K562 (cell line): ENCODE results near the gene CLCNKA.

Experiments
- ATF3 ChIP-seq, 2 experiments: fragments of 450-650 bp in 1 of 2; sonication (generic) in 1 of 2; formaldehyde crosslinking in 1 of 2; IDR thresholded peaks in 1 of 2; conservative IDR thresholded peaks in 1 of 2; 2 replicates each; pipeline versions ENCODE4 v1.6.1 to v1.8.1; 2016 to 2023; ENCODE audit warnings: mild to moderate bottlenecking in 2 of 2, moderate library complexity in 2 of 2, inconsistent platforms in 1 of 2, missing genetic modification reagents in 1 of 2
- CTCF ChIP-seq, 3 experiments: IDR thresholded peaks in 2 of 3; conservative IDR thresholded peaks in 1 of 3; 2 replicates each; pipeline ENCODE4 v1.5.1; 2011 to 2012; ENCODE audit warnings: low read length in 3 of 3, mild to moderate bottlenecking in 3 of 3, control low read depth in 2 of 3, improper control_type of control experiment in 1 of 3, inconsistent platforms in 1 of 3, low read depth in 1 of 3, mixed read lengths in 1 of 3, moderate library complexity in 1 of 3; ENCODE audit not compliant: insufficient read depth in 2 of 3
- EZH2 ChIP-seq: IDR thresholded peaks from 2 replicates; pipeline ENCODE4 v1.6.1; 2012; ENCODE audit warnings: low read depth, mild to moderate bottlenecking, inconsistent platforms, low read length, borderline replicate concordance
- GTF2F1 ChIP-seq: IDR thresholded peaks from 2 replicates; pipeline ENCODE4 v1.6.1; 2011; ENCODE audit warnings: low read depth, low read length, improper control_type of control experiment
- NFYB ChIP-seq: IDR thresholded peaks from 2 replicates; pipeline ENCODE4 v1.6.1; 2011; ENCODE audit warnings: mild to moderate bottlenecking, moderate library complexity; ENCODE audit not compliant: insufficient read length; ENCODE audit errors: extremely low read depth
- NRF1 ChIP-seq, 2 experiments: fragments of 450-650 bp; IDR thresholded peaks in 1 of 2; conservative IDR thresholded peaks in 1 of 2; 2 replicates each; pipeline ENCODE4 v1.6.1; 2014; ENCODE audit warnings: mild to moderate bottlenecking in 2 of 2
- POLR2AphosphoS5 ChIP-seq: IDR thresholded peaks from 2 replicates; pipeline ENCODE4 v1.6.1; 2011; ENCODE audit warnings: mild to moderate bottlenecking, low read depth, low read length, moderate library complexity; ENCODE audit not compliant: control insufficient read depth, insufficient read depth
- RAD21 ChIP-seq, 2 experiments: fragments of 250-450 bp in 1 of 2; fragments of 450-650 bp in 1 of 2; sonication (Bioruptor Pico) in 1 of 2; formaldehyde crosslinking in 1 of 2; IDR thresholded peaks in 1 of 2; conservative IDR thresholded peaks in 1 of 2; 2 replicates each; pipeline versions ENCODE4 v1.4.0 to v1.8.0; 2020 to 2022; ENCODE audit warnings: mild to moderate bottlenecking in 2 of 2, moderate library complexity in 1 of 2
- SREBF2 ChIP-seq: sonication (generic); formaldehyde crosslinking; IDR thresholded peaks from 2 replicates; pipeline ENCODE4 v1.4.0; 2020; ENCODE audit warnings: mild to moderate bottlenecking, missing genetic modification reagents

GRCh38 chr1:16026723-16027484 is 5.1 kb downstream of the CLCNKA start:
- TF ChIP-seq POLR2AphosphoS5 (no peak), NRF1 (conservative IDR thresholded peaks at IDR 0.05 in 1 of 2, IDR thresholded peaks at IDR 0.05 in 1 of 2) (no peak), SREBF2 (CRISPR knock-in tag) (no peak), ATF3 (IDR thresholded peaks at IDR 0.05) (no peak), ATF3 (CRISPR knock-in tag; conservative IDR thresholded peaks at IDR 0.05) (no peak), EZH2 (no peak), CTCF (IDR thresholded peaks at IDR 0.05 in 2 of 3, conservative IDR thresholded peaks at IDR 0.05 in 1 of 3; ENCODE audit: insufficient read depth in 2 of 3, low read depth in 1 of 3, low read length in 3 of 3) (no peak), NFYB (no peak), GTF2F1 (no peak), RAD21 (CRISPR knock-in tag; conservative IDR thresholded peaks at IDR 0.05 in 1 of 2, IDR thresholded peaks at IDR 0.05 in 1 of 2) (no peak)
